A673 (cell line): ENCODE measurements around the gene KCTD3.

ENCODE experiments used
- CTCF ChIP-seq: fragments of 300-800, 200-600 bp; sonication (generic); conservative IDR thresholded peaks from 2 replicates; pipeline ENCODE4 v1.5.1; 2017; ENCODE audit warnings: low read depth, mild to moderate bottlenecking, antibody characterized with exemption, low read length, moderate library complexity, mixed read lengths
- EZH2 ChIP-seq: fragments of 200-600 bp; sonication (generic); IDR thresholded peaks from 2 replicates; pipeline ENCODE4 v1.6.1; 2017; ENCODE audit warnings: borderline replicate concordance, low read depth, mild to moderate bottlenecking, mixed read lengths, antibody characterized with exemption, low read length; ENCODE audit not compliant: poor library complexity, severe bottlenecking

- TF ChIP-seq CTCF: no peak
- TF ChIP-seq EZH2: no peak
Measured at GRCh38 chr1:215557504-215557903, 9.6 kb upstream of the KCTD3 start.
